GM12892 (cell line): ENCODE measurements around the gene ANKRD24.

Experiments
- POLR2A ChIP-seq: IDR thresholded peaks from 2 replicates; pipeline ENCODE4 v1.6.1; 2011; ENCODE audit warnings: low read depth, low read length, control low read depth
- POLR2AphosphoS5 ChIP-seq: IDR thresholded peaks from 2 replicates; pipeline ENCODE4 v1.6.1; 2011; ENCODE audit warnings: low read depth, low read length, control low read depth
- TAF1 ChIP-seq: IDR thresholded peaks from 2 replicates; pipeline ENCODE4 v1.6.1; 2011; ENCODE audit warnings: low read depth, mild to moderate bottlenecking, control low read depth, low read length, borderline replicate concordance

DNA sequence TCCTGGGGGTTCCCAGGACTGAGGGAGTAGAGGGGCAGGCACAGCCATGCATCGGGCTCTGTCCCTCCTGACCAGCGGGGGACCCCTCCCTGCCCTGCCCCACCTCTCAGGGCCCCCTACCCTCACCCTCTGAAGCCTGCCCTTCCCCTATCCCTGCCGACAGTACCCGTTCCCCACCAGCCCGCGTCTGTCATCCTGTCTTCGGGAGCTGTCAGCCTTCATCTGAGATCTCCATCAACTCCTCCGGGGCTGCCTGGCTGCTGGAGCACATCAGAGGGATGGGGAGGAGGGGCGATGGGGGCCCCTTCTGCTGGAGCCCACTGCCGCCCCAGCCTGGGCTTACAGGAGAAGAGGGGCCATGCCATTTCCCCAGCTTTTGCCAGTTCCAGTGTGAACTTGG lies 90.4 kb downstream of the ANKRD24 start:
- TF ChIP-seq TAF1, result no peak
- no peak for TF ChIP-seq POLR2A
- no peak for TF ChIP-seq POLR2AphosphoS5
